K562 (cell line): Measurements from ENCODE around the gene DIS3L2. TPM values are rescaled to one million over a fixed set of nuclear protein-coding genes. Genes with fewer than 3 reads are reported as not detected.

ENCODE experiments used
- ATAC-seq: fragments of 200-7000 bp; cut with Tn5 transposase; 3 replicates; pipeline ENCODE4 v1.9.1; 2020; ENCODE audit warnings: moderate library complexity
- BruUV-seq: library from RNA; stranded (reverse); fragments of 400-500 nt; replicated peaks from 2 replicates; lab custom pipeline; 2021; lab: Mats Ljungman, UMichigan
- CTCF ChIA-PET: fragments of 300-600 bp; formaldehyde crosslinking; extraction: SDS; loops from one replicate; lab custom pipeline; 2021; ENCODE audit warnings: low intra/inter-chr PET ratio; lab: Yijun Ruan, JAX
- POLR2A ChIA-PET: fragments of 300-600, 350-650 bp; sonication (Branson Sonifier 250); formaldehyde crosslinking; extraction: SDS; loops from one replicate; lab custom pipeline; 2021; ENCODE audit warnings: antibody characterized with exemption, inconsistent platforms; lab: Yijun Ruan, JAX
- DNase-seq, 4 experiments: peaks; one replicate each; pipeline versions ENCODE4 v3.0.0 to v3.0.0-alpha.2; 2011 to 2018; ENCODE audit warnings: low spot score in 3 of 4, mixed read lengths in 3 of 4; ENCODE audit errors: extremely low read depth in 1 of 4
- FAIRE-seq: peaks from 2 replicates; lab custom pipeline; 2011; peaks lifted over from hg19 to GRCh38; lab: Jason Lieb, UNC
- H2AFZ ChIP-seq: 2 replicates; pipeline ENCODE4 v1.6.0; 2011; ENCODE audit warnings: low read depth, low read length, control low read depth, inconsistent platforms
- H3K27ac ChIP-seq: fragments of 200-600 bp; 3 replicates; pipeline ENCODE4 v1.8.0; 2011; ENCODE audit warnings: low read depth, mild to moderate bottlenecking, control low read depth, inconsistent platforms, low read length, moderate library complexity, mixed read lengths; ENCODE audit errors: extremely low read depth
- H3K27me3 ChIP-seq, 2 experiments: fragments of 300-600 bp in 1 of 2; 2 replicates in 1 of 2; 3 replicates in 1 of 2; pipeline versions ENCODE4 v1.6.0 to v1.8.0; 2011; ENCODE audit warnings: inconsistent platforms in 2 of 2, low read length in 2 of 2, mild to moderate bottlenecking in 1 of 2, mixed read lengths in 1 of 2, moderate library complexity in 1 of 2; ENCODE audit not compliant: control insufficient read depth in 2 of 2, insufficient read depth in 2 of 2
- H3K36me3 ChIP-seq: fragments of 300-600 bp; 3 replicates; pipeline ENCODE4 v1.8.0; 2011; ENCODE audit warnings: mild to moderate bottlenecking, low read length, inconsistent platforms; ENCODE audit not compliant: control insufficient read depth, insufficient read depth
- H3K4me1 ChIP-seq, 2 experiments: fragments of 200-600 bp in 1 of 2; replicated peaks in 1 of 2; 2 replicates in 1 of 2; 3 replicates in 1 of 2; pipeline versions ENCODE4 v1.5.1 to v1.8.0; 2011; ENCODE audit warnings: inconsistent platforms in 2 of 2, low read length in 2 of 2, mild to moderate bottlenecking in 1 of 2, mixed read lengths in 1 of 2, moderate library complexity in 1 of 2; ENCODE audit not compliant: control insufficient read depth in 2 of 2, insufficient read depth in 2 of 2
- H3K4me2 ChIP-seq: 2 replicates; pipeline ENCODE4 v1.6.1; 2011; ENCODE audit warnings: low read length, control low read depth, inconsistent platforms, mixed read lengths; ENCODE audit not compliant: insufficient read depth
- H3K4me3 ChIP-seq: fragments of 200-600 bp; sonication (generic), shearing (Covaris generic); 2 replicates; pipeline ENCODE4 v1.5.1; 2016; ENCODE audit warnings: control low read depth, inconsistent platforms
- H3K79me2 ChIP-seq: fragments of 200-600 bp; 3 replicates; pipeline ENCODE4 v1.8.0; 2011; ENCODE audit warnings: low read length, inconsistent platforms; ENCODE audit not compliant: control insufficient read depth, insufficient read depth
- H3K9ac ChIP-seq, 2 experiments: 2 replicates each; pipeline versions ENCODE4 v1.6.0 to v1.6.1; 2011; ENCODE audit warnings: low read depth in 2 of 2, low read length in 2 of 2, control low read depth in 1 of 2, inconsistent platforms in 1 of 2, mild to moderate bottlenecking in 1 of 2, mixed read lengths in 1 of 2; ENCODE audit not compliant: insufficient read depth in 1 of 2
- H3K9me1 ChIP-seq: one replicate; pipeline ENCODE4 v1.6.0; 2011; ENCODE audit warnings: inconsistent platforms, mild to moderate bottlenecking, low read length, moderate library complexity; ENCODE audit not compliant: control insufficient read depth, insufficient read depth
- H3K9me3 ChIP-seq: replicated peaks from 2 replicates; pipeline ENCODE4 v1.5.1; 2011; ENCODE audit warnings: low read depth, low read length, inconsistent platforms; ENCODE audit not compliant: control insufficient read depth, insufficient read depth
- H4K20me1 ChIP-seq: replicated peaks from 2 replicates; pipeline ENCODE4 v1.6.1; 2011; ENCODE audit warnings: low read length, inconsistent platforms, mixed read lengths; ENCODE audit not compliant: control insufficient read depth, insufficient read depth
- CBX8 ChIP-seq: fragments of 200-600 bp; sonication (generic); IDR thresholded peaks from 2 replicates; pipeline ENCODE4 v1.6.1; 2012; ENCODE audit warnings: borderline replicate concordance, mixed run types, low read depth, mild to moderate bottlenecking, moderate library complexity, mixed read lengths, low read length, control low read depth, inconsistent platforms; ENCODE audit not compliant: poor library complexity, severe bottlenecking; ENCODE audit errors: extremely low read depth
- CHD4 ChIP-seq: fragments of 200-600 bp; sonication (generic); IDR thresholded peaks from 3 replicates; pipeline ENCODE4 v1.6.1; 2012; ENCODE audit warnings: low read depth, mild to moderate bottlenecking, mixed read lengths, low read length, inconsistent platforms; ENCODE audit not compliant: insufficient read depth, insufficient replicate concordance, poor library complexity, severe bottlenecking
- ZNF263 ChIP-seq: sonication (generic); formaldehyde crosslinking; IDR thresholded peaks from 2 replicates; pipeline ENCODE4 v1.8.0; 2022; ENCODE audit warnings: mild to moderate bottlenecking, missing genetic modification reagents, borderline replicate concordance
- WGBS: fragments of 100-300 bp; shearing (Covaris generic); methylation state at CpG from one replicate; pipeline ENCODE4 v1.1.6; 2016; ENCODE audit warnings: low coverage, mixed read lengths; ENCODE audit not compliant: insufficient coverage; ENCODE audit errors: missing lambda C conversion rate; 5-methylcytosine and 5-hydroxymethylcytosine counted together
- in situ Hi-C: fragments of 300-500 bp; cut with MboI; formaldehyde crosslinking; loops from 4 replicates; pipeline ENCODE4 v1.15.0; 2018; ENCODE audit warnings: inconsistent platforms, mixed read lengths
- intact Hi-C: fragments of 100-400 bp; cut with micrococcal nuclease; formaldehyde crosslinking; loops from 2 replicates; pipeline ENCODE4 v1.14.2; 2022
- polyA plus RNA-seq, 8 experiments: library from polyadenylated mRNA; depleted of rRNA in 4 of 8; stranded (reverse) in 5 of 8; unstranded in 3 of 8; fragments of >200 nt; fragmentation: Nextera tagmentation in 2 of 8; fragmentation: Illumina TruSeq in 1 of 8; extraction: Ambion mirVana in 2 of 8; extraction: Trizol in 1 of 8; gene quantifications; 2 replicates each; pipeline versions ENCODE4 v1.2.1 to v1.2.3, GENCODE V29; 2011 to 2014; ENCODE audit warnings: inconsistent platforms in 1 of 8, missing spikeins in 1 of 8
- total RNA-seq, 7 experiments: library from RNA; depleted of rRNA in 6 of 7; stranded (reverse); fragments of >200 nt in 6 of 7; fragmentation: Illumina TruSeq in 2 of 7; extraction: Trizol in 2 of 7; gene quantifications; 2 replicates each; pipeline versions ENCODE4 v1.2.1 to v1.2.3, GENCODE V29; 2011 to 2021; ENCODE audit warnings: low replicate concordance in 1 of 7
- TF ChIP-seq, protein P1 (sequence below): sonication (generic); formaldehyde crosslinking; IDR thresholded peaks from 2 replicates; pipeline ENCODE4 v1.8.0; 2022; ENCODE audit warnings: missing genetic modification reagents, mild to moderate bottlenecking, moderate library complexity, borderline replicate concordance

Gene DIS3L2
- total and polyA plus RNA-seq, 9 of the 15 experiments (the other 6 are each of a cell fraction or from before 2014, with no cell fraction given): 1.5 to 19.2 (median 11.2) TPM

GRCh38 chr2:232352511-232353091, 391.1 kb downstream of the DIS3L2 start:
- POLR2A ChIA-PET: interaction anchor here (0.6 to 0.7 kb wide), 2 partner anchors 13 to 44 kb away, joined by 3 to 4 read pairs; no protein-coding TSS in a partner anchor
- intact Hi-C loops: no loop called here
- no TSS peak for BruUV-seq

DNA sequence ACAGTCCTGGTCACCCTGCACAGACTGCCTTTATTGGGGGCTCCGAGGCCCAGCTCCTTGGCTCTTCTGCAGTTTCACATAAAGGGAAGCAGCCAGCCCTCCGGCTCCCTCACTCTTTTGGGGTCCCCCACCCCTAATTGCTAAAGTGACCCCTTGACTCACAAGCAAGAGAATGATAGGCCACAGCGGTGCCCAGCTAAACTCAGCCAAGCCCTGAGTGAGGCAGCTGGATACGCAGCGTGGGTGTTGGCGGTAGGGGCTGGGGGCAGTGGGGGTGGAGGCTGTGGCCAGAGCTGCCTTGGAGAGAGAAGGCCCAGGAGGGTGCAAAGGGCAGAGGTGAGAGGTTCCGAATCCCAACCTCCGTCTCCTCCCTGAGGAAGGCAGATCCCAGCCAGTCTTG, 391.6 kb downstream of the DIS3L2 start:
- Histone ChIP-seq H3K9ac (no peak overlapping the region), H3K4me1 (no peaks in the 10 kb centered on the region; a peak in 1 of 5 replicates), H3K4me3 (no peak overlapping the region), H3K9me3 (no peaks in the 10 kb centered on the region), H2AFZ (no peak overlapping the region), H3K36me3 (no peaks in the 10 kb centered on the region), H3K27ac (no peak overlapping the region), H3K4me2 (no peak overlapping the region), H3K27me3 (peaks cover 0 to 55% of the 10 kb centered on the region in 2 experiments; a peak in 3 of 5 replicates), H3K79me2 (no peaks in the 10 kb centered on the region), H3K9me1 (no peaks in the 10 kb centered on the region), H4K20me1 (no peaks in the 10 kb centered on the region)
- intact Hi-C loops (no loop called here), in situ Hi-C loops (no loop called here)
- 13% methylated on average over 3 of the region's 8 CpGs for WGBS
- no peak for FAIRE-seq
- no TSS peak for BruUV-seq
- POLR2A ChIA-PET: interaction anchor here (0.7 kb wide), 1 partner anchor 14 kb away, joined by 3 read pairs; no protein-coding TSS in a partner anchor
- CTCF ChIA-PET: no interaction called here
- no peak for DNase-seq
- no peak for ATAC-seq
- TF ChIP-seq, protein P1, sequence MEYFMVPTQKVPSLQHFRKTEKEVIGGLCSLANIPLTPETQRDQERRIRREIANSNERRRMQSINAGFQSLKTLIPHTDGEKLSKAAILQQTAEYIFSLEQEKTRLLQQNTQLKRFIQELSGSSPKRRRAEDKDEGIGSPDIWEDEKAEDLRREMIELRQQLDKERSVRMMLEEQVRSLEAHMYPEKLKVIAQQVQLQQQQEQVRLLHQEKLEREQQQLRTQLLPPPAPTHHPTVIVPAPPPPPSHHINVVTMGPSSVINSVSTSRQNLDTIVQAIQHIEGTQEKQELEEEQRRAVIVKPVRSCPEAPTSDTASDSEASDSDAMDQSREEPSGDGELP (CRISPR knock-in tag): no peak
- no peak for TF ChIP-seq CBX8

More at GRCh38 chr2:232352511-232353091, 391.1 kb downstream of the DIS3L2 start:
- Histone ChIP-seq H3K4me3 (no peak overlapping the region), H3K36me3 (no peaks in the 10 kb centered on the region), H3K9me3 (no peaks in the 10 kb centered on the region), H3K9ac (no peak overlapping the region), H3K4me2 (no peak overlapping the region), H2AFZ (no peak overlapping the region), H3K4me1 (no peaks in the 10 kb centered on the region; a peak in 1 of 5 replicates), H3K9me1 (no peaks in the 10 kb centered on the region), H3K27ac (no peak overlapping the region), H3K79me2 (no peaks in the 10 kb centered on the region), H3K27me3 (peaks cover 0 to 55% of the 10 kb centered on the region in 2 experiments; a peak in 3 of 5 replicates), H4K20me1 (no peaks in the 10 kb centered on the region)
- 12% methylated on average over 16 of the region's 39 CpGs for WGBS
- in situ Hi-C loops: no loop called here
- no peak for FAIRE-seq
- ATAC-seq: no peak
- CTCF ChIA-PET: no interaction called here
- DNase-seq: no peak
- no peak for TF ChIP-seq CHD4
- peak; percentile 56 for TF ChIP-seq ZNF263
